Calu3 (cell line): ENCODE data around the gene PLEKHA4. TPM values are rescaled to one million over a fixed set of nuclear protein-coding genes. Genes with fewer than 3 reads are reported as not detected.

ENCODE experiments used
- Bru-seq: library from RNA; stranded (reverse); fragments of 400-500 nt; gene quantifications from one replicate; lab custom pipeline; 2021; lab: Mats Ljungman, UMichigan
- BruChase-seq, 2 experiments: library from RNA; stranded (reverse); fragments of 400-500 nt; gene quantifications; one replicate each; lab custom pipeline; 2021; lab: Mats Ljungman, UMichigan
- BruUV-seq: library from RNA; stranded (reverse); fragments of 400-500 nt; replicated peaks from 2 replicates; lab custom pipeline; 2021; lab: Mats Ljungman, UMichigan
- CTCF ChIA-PET: fragments of 300-600 bp; sonication (Branson Sonifier 250); formaldehyde crosslinking; loops from one replicate; lab custom pipeline; 2022; ENCODE audit warnings: antibody characterized with exemption; lab: Charles Lee
- DNase-seq: peaks from one replicate; pipeline ENCODE4 v3.0.0; 2022
- H3K27ac Mint-ChIP-seq: one replicate; pipeline ENCODE4 v1.8.0; 2022; ENCODE audit warnings: mixed read lengths; ENCODE audit not compliant: unreplicated experiment
- H3K27me3 Mint-ChIP-seq: one replicate; pipeline ENCODE4 v1.8.0; 2022; ENCODE audit warnings: mixed read lengths; ENCODE audit not compliant: unreplicated experiment
- H3K36me3 Mint-ChIP-seq: one replicate; pipeline ENCODE4 v1.8.0; 2022; ENCODE audit warnings: mild to moderate bottlenecking, moderate library complexity, mixed read lengths; ENCODE audit not compliant: insufficient read depth, unreplicated experiment
- H3K4me1 Mint-ChIP-seq: one replicate; pipeline ENCODE4 v1.8.0; 2022; ENCODE audit warnings: mild to moderate bottlenecking, low read depth, mixed read lengths; ENCODE audit not compliant: unreplicated experiment
- H3K4me3 Mint-ChIP-seq: one replicate; pipeline ENCODE4 v1.8.0; 2022; ENCODE audit warnings: mild to moderate bottlenecking, low read depth, moderate library complexity, mixed read lengths; ENCODE audit not compliant: unreplicated experiment
- H3K9me3 Mint-ChIP-seq: one replicate; pipeline ENCODE4 v1.8.0; 2022; ENCODE audit warnings: low read depth, mixed read lengths; ENCODE audit not compliant: unreplicated experiment
- intact Hi-C: fragments of 100-400 bp; cut with micrococcal nuclease; formaldehyde crosslinking; loops from one replicate; pipeline ENCODE4 v1.10.0; 2022; ENCODE audit not compliant: unreplicated experiment
- long read RNA-seq: library from polyadenylated mRNA; stranded (forward); transcript quantifications from one replicate; pipeline ENCODE4 v2.0.0, GENCODE V29; 2022
- total RNA-seq: library from RNA; stranded (reverse); gene quantifications from 2 replicates; pipeline ENCODE4 v1.2.3, GENCODE V29; 2022
- TF ChIP-seq, protein P1 (sequence below): fragments of 200-600 bp; IDR thresholded peaks from one replicate; pipeline ENCODE4 v1.8.0; 2022; ENCODE audit warnings: antibody characterized with exemption; ENCODE audit not compliant: unreplicated experiment

The PLEKHA4 gene, protein sequence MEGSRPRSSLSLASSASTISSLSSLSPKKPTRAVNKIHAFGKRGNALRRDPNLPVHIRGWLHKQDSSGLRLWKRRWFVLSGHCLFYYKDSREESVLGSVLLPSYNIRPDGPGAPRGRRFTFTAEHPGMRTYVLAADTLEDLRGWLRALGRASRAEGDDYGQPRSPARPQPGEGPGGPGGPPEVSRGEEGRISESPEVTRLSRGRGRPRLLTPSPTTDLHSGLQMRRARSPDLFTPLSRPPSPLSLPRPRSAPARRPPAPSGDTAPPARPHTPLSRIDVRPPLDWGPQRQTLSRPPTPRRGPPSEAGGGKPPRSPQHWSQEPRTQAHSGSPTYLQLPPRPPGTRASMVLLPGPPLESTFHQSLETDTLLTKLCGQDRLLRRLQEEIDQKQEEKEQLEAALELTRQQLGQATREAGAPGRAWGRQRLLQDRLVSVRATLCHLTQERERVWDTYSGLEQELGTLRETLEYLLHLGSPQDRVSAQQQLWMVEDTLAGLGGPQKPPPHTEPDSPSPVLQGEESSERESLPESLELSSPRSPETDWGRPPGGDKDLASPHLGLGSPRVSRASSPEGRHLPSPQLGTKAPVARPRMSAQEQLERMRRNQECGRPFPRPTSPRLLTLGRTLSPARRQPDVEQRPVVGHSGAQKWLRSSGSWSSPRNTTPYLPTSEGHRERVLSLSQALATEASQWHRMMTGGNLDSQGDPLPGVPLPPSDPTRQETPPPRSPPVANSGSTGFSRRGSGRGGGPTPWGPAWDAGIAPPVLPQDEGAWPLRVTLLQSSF
- 57.6 and 72.2 TPM in 2 replicates for total RNA-seq
- percentile 70 among the genes with signal in this experiment for Bru-seq, nascent RNA
- percentile 85 among the genes with signal in this experiment for BruChase-seq, experiment 1, labeled RNA remaining after a 6-hour chase
- percentile 73 among the genes with signal in this experiment for BruChase-seq, experiment 2, labeled RNA remaining after a 2-hour chase
- long read RNA-seq, transcript PLEKHA4-201 (20 exons, 3,088 nt), result major isoform, 13 of 42 reads
- long read RNA-seq, partial matches to known transcripts, result 5 of 42 reads
- long read RNA-seq, other reads (novel, unspliced or antisense), result 24 of 42 reads

DNA sequence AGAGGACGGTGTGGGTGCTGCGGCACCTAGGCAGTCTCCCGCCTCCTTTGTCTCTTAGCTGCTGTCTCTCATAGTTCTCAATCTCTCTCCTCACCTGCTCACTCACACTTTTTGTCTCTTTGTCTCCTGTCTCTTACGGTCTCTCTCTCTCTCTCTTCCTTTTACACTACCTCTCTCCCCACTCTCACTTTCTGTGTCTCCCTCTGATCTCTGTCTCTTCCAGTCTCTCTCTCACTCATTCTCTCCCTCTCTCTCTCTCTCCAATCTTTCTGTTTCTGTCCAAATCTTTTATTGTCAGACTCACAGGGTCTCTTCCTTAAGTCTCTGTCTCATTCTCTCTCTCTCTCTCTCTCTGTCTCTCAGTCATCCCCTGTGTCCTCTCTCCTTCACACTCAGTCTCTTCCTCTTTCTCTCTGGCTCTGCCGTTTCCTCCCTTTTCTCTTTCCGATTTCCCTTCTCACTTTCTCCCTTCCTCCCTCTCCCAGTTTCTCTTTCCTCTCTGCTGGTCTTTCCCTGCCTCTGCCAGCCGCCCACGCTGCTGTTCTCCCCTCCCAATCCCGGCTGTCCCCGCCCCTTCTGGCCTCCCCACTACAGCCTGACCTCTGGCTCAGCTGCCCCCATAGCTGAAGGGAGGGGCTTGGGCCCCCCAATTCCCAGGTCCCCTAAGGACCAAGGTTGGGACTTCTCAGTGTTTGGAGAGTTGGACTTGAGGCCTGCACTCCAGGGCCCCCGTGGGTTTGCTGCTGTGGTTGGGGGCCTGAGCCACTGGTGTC lies at the start of gene PLEKHA4:
Gene PLEKHA4, minus strand, starts transcription at position 504 of the 773 bp plus-strand sequence. CDS start 997 bp downstream, outside the sequence.
- CTCF ChIA-PET, result interaction anchor here (0.6 to 1.6 kb wide), 3 partner anchors 11 to 124 kb away, joined by 3 to 5 read pairs (median 4); no protein-coding TSS in a partner anchor
- Mint-ChIP-seq H3K36me3 (peaks cover 44% of the 10 kb centered on the region), H3K9me3 (no peaks in the 10 kb centered on the region), H3K4me1 (peaks cover 30% of the 10 kb centered on the region), H3K27me3 (peaks cover 8% of the 10 kb centered on the region), H3K4me3 (peak within 1 kb of the TSS; percentile 76), H3K27ac (peak within 1 kb of the TSS; percentile 88)
- intact Hi-C loops, result no loop called here
- peak; percentile 66 for DNase-seq
- TF ChIP-seq, protein P1, sequence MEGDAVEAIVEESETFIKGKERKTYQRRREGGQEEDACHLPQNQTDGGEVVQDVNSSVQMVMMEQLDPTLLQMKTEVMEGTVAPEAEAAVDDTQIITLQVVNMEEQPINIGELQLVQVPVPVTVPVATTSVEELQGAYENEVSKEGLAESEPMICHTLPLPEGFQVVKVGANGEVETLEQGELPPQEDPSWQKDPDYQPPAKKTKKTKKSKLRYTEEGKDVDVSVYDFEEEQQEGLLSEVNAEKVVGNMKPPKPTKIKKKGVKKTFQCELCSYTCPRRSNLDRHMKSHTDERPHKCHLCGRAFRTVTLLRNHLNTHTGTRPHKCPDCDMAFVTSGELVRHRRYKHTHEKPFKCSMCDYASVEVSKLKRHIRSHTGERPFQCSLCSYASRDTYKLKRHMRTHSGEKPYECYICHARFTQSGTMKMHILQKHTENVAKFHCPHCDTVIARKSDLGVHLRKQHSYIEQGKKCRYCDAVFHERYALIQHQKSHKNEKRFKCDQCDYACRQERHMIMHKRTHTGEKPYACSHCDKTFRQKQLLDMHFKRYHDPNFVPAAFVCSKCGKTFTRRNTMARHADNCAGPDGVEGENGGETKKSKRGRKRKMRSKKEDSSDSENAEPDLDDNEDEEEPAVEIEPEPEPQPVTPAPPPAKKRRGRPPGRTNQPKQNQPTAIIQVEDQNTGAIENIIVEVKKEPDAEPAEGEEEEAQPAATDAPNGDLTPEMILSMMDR, result no peak
- BruUV-seq, result TSS peak; percentile 56

GRCh38 chr19:48918071-48918470 lies 49.7 kb upstream of the PLEKHA4 start:
- Mint-ChIP-seq H3K4me3 (no peak overlapping the region), H3K27me3 (no peaks in the 10 kb centered on the region), H3K36me3 (peaks cover 80% of the 10 kb centered on the region), H3K27ac (no peak overlapping the region), H3K9me3 (no peaks in the 10 kb centered on the region), H3K4me1 (no peaks in the 10 kb centered on the region)
- no TSS peak for BruUV-seq
- CTCF ChIA-PET, result interaction anchor here (1.0 to 1.4 kb wide), 2 partner anchors 10 to 204 kb away, joined by 3 to 4 read pairs; no protein-coding TSS in a partner anchor
- intact Hi-C loops, result no loop called here
- TF ChIP-seq, protein P1, result no peak
- no peak for DNase-seq

DNA sequence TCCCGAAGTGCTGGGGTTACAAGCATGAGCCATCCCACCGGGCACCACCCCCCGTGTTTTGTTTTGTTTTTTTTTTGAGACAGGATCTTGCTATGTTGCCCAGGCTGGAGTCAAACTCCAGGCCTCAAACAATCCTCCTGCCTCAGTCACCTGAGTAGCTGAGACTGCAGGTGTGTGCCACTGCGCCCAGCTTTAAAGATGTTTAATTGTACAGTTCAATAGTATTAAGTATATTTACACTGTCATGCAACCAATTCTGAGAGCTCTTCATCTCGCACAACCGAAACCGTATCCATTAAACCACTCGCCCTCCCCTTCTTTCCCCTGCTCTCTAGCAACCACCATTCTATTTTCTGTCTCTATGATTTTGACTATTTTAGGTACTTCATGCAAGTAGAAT lies 47.3 kb upstream of the PLEKHA4 start:
- H3K4me3 Mint-ChIP-seq, result no peak overlapping the region
- no peak overlapping the region for H3K27ac Mint-ChIP-seq
- BruUV-seq, result no TSS peak
- CTCF ChIA-PET, result interaction anchor here (0.7 kb wide), 1 partner anchor 647 kb away, joined by 3 read pairs; no protein-coding TSS in a partner anchor
- intact Hi-C loops, result no loop called here
- no peaks in the 10 kb centered on the region for H3K4me1 Mint-ChIP-seq
- peaks cover 76% of the 10 kb centered on the region for H3K36me3 Mint-ChIP-seq
- H3K27me3 Mint-ChIP-seq, result no peaks in the 10 kb centered on the region
- TF ChIP-seq, protein P1, result no peak
- no peaks in the 10 kb centered on the region for H3K9me3 Mint-ChIP-seq
- no peak for DNase-seq
